Heart left ventricle (tissue), 13 donors: ENCODE results near the gene KIAA0930.

Source experiments
- POLR2A ChIP-seq, 2 donors: fragments of 450-650 bp; IDR thresholded peaks; one replicate each; pipeline ENCODE4 v1.6.1; 2017; ENCODE audit warnings: antibody characterized with exemption in 2 of 2, mild to moderate bottlenecking in 2 of 2, moderate library complexity in 2 of 2
- TF ChIP-seq, protein P1 (sequence below), 12 donors: fragments of 200-600 bp; sonication (generic) in 4 of 12; IDR thresholded peaks; one replicate each; pipeline versions ENCODE4 v1.5.0 to v1.8.0; 2018 to 2022; ENCODE audit warnings: antibody characterized with exemption in 12 of 12, mild to moderate bottlenecking in 5 of 12
- donor health status: ischemic (EF 13 %, LVEDD 7.1; RV severe dilation, severe dysfunction).
- donor health status: DM: no; HTN: yes; CAD: no.
- donor health status: DM: no; HTN: no; CAD: no.
- donor health status: ischemic (EF 25% LVEDD 6.9; RV normal size, moderate dysfunction).
- donor health status: ischemic (EF 25% LVEDD 5.7; RV mildly dilated, moderate dysfunction).
- donor health status: ischemic (EF 35%, LVEDD 5.7; RV mildly dilated, moderate dysfunction).
- donor health status: nonischemic (EF 11% LVEDD 7.7; RV severe dilation, severe dysfunction).
- donor health status: DM: yes; HTN: yes; CAD: no.
- donor health status: PGD.
- donor health status: ischemic (EF 29% LVEDD 5.4; RV normal size, mild dysfunction).
- donor health status: nonischemic (EF 23%, LVEDD 6.1; RV moderate dilation, normal function).

DNA sequence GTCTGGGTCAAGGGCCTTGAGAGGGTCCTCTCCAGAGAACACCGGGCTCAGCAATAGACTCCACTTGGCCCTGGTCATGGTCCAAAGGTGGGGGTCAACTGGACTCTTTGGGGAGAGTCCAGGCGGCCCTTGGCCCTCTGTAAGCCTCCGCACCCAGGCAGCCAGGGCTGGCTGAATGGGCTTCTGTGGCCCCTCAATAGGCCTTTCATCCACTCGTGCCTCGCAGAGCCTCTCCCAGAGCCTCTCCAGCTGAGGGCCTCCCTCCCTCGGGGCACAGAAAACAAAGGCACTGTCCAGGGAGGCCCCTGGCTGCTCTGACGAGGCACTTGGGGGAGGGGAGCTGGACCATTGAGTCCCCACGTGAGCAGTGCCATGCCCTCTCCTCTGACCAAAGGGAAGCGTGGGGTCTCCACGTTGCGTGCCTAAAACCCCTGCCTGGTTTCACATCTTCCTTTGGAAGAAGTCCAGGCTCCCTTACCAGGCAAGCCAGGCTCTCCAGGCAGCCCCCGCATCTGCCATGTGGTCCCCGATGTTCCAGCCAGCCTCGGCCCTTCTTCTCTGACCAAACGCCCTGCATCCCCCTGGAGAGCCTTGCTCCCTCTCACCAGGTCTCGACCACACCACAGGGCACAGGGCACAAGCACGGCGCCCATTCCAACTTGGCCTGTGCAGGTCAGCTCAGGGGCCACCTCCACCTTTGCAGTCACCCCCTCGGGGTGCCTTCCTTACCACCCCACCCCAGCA is 15.5 kb downstream of the KIAA0930 start:
- TF ChIP-seq, protein P1, sequence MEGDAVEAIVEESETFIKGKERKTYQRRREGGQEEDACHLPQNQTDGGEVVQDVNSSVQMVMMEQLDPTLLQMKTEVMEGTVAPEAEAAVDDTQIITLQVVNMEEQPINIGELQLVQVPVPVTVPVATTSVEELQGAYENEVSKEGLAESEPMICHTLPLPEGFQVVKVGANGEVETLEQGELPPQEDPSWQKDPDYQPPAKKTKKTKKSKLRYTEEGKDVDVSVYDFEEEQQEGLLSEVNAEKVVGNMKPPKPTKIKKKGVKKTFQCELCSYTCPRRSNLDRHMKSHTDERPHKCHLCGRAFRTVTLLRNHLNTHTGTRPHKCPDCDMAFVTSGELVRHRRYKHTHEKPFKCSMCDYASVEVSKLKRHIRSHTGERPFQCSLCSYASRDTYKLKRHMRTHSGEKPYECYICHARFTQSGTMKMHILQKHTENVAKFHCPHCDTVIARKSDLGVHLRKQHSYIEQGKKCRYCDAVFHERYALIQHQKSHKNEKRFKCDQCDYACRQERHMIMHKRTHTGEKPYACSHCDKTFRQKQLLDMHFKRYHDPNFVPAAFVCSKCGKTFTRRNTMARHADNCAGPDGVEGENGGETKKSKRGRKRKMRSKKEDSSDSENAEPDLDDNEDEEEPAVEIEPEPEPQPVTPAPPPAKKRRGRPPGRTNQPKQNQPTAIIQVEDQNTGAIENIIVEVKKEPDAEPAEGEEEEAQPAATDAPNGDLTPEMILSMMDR (IDR thresholded peaks at IDR 0.05): no peak
- no peak for TF ChIP-seq POLR2A (IDR thresholded peaks at IDR 0.05)
